A673 (cell line): ENCODE results near the gene EEF1G. TPM values are rescaled to one million over a fixed set of nuclear protein-coding genes. Genes with fewer than 3 reads are reported as not detected.
"Not testable (repeated sequence)": the region's sequence is repeated elsewhere in the genome, so short reads cannot be mapped to it uniquely, and the experiment has no call there.

Experiments
- BruUV-seq: library from RNA; stranded (reverse); fragments of 400-500 nt; replicated peaks from 2 replicates; lab custom pipeline; 2021; lab: Mats Ljungman, UMichigan
- CTCF ChIA-PET: fragments of 300-600 bp; sonication (Branson Sonifier 250); formaldehyde crosslinking; loops from one replicate; lab custom pipeline; 2022; ENCODE audit warnings: antibody characterized with exemption; lab: Charles Lee
- POLR2A ChIA-PET: fragments of 300-600 bp; sonication (Branson Sonifier 250); formaldehyde crosslinking; loops from one replicate; lab custom pipeline; 2022; ENCODE audit warnings: antibody characterized with exemption; ENCODE audit not compliant: low non-redundant PET; lab: Charles Lee
- DNase-seq: peaks from one replicate; pipeline ENCODE4 v3.0.0-alpha.2; 2015; ENCODE audit warnings: low spot score
- H3K27ac ChIP-seq: fragments of 200-600 bp; sonication (generic); 2 replicates; pipeline ENCODE4 v1.5.1; 2016; ENCODE audit warnings: mixed run types, low read depth, mild to moderate bottlenecking, mixed read lengths, antibody characterized with exemption, low read length; ENCODE audit not compliant: poor library complexity, severe bottlenecking
- H3K27me3 ChIP-seq: fragments of 200-600 bp; sonication (generic); replicated peaks from 2 replicates; pipeline ENCODE4 v1.6.1; 2017; ENCODE audit warnings: mixed run types, low read depth, mild to moderate bottlenecking, mixed read lengths, antibody characterized with exemption, low read length; ENCODE audit not compliant: insufficient read depth, poor library complexity
- H3K36me3 ChIP-seq: fragments of 200-600 bp; sonication (generic); 2 replicates; pipeline ENCODE4 v1.6.1; 2016; ENCODE audit warnings: mixed run types, mild to moderate bottlenecking, mixed read lengths, antibody characterized with exemption, low read length; ENCODE audit not compliant: insufficient read depth, poor library complexity, severe bottlenecking
- H3K4me1 ChIP-seq: fragments of 200-600 bp; sonication (generic); 2 replicates; pipeline ENCODE4 v1.6.1; 2017; ENCODE audit warnings: mixed run types, mild to moderate bottlenecking, mixed read lengths, antibody characterized with exemption, low read length; ENCODE audit not compliant: insufficient read depth, poor library complexity, severe bottlenecking
- H3K4me3 ChIP-seq: fragments of 200-600 bp; sonication (generic); 2 replicates; pipeline ENCODE4 v1.5.1; 2016; ENCODE audit warnings: low read depth, mixed run types, mild to moderate bottlenecking, mixed read lengths, low read length; ENCODE audit not compliant: poor library complexity, severe bottlenecking
- H3K9me3 ChIP-seq: fragments of 200-600 bp; sonication (generic); 2 replicates; pipeline ENCODE4 v1.6.1; 2016; ENCODE audit warnings: mixed run types, low read depth, mild to moderate bottlenecking, mixed read lengths, antibody characterized with exemption, low read length; ENCODE audit not compliant: poor library complexity, severe bottlenecking
- EZH2 ChIP-seq: fragments of 200-600 bp; sonication (generic); IDR thresholded peaks from 2 replicates; pipeline ENCODE4 v1.6.1; 2017; ENCODE audit warnings: borderline replicate concordance, low read depth, mild to moderate bottlenecking, mixed read lengths, antibody characterized with exemption, low read length; ENCODE audit not compliant: poor library complexity, severe bottlenecking
- intact Hi-C: fragments of 100-400 bp; cut with micrococcal nuclease; formaldehyde crosslinking; loops from one replicate; pipeline ENCODE4 v1.10.0; 2022; ENCODE audit not compliant: unreplicated experiment
- total RNA-seq: library from RNA; stranded (reverse); gene quantifications from 2 replicates; pipeline ENCODE4 v1.2.3, GENCODE V29; 2021
- TF ChIP-seq, protein P1 (sequence below): fragments of 300-800, 200-600 bp; sonication (generic); conservative IDR thresholded peaks from 2 replicates; pipeline ENCODE4 v1.5.1; 2017; ENCODE audit warnings: low read depth, mild to moderate bottlenecking, antibody characterized with exemption, low read length, moderate library complexity, mixed read lengths

Gene EEF1G
- total RNA-seq, 1 experiment from 2014 or later: 1,817 TPM

DNA sequence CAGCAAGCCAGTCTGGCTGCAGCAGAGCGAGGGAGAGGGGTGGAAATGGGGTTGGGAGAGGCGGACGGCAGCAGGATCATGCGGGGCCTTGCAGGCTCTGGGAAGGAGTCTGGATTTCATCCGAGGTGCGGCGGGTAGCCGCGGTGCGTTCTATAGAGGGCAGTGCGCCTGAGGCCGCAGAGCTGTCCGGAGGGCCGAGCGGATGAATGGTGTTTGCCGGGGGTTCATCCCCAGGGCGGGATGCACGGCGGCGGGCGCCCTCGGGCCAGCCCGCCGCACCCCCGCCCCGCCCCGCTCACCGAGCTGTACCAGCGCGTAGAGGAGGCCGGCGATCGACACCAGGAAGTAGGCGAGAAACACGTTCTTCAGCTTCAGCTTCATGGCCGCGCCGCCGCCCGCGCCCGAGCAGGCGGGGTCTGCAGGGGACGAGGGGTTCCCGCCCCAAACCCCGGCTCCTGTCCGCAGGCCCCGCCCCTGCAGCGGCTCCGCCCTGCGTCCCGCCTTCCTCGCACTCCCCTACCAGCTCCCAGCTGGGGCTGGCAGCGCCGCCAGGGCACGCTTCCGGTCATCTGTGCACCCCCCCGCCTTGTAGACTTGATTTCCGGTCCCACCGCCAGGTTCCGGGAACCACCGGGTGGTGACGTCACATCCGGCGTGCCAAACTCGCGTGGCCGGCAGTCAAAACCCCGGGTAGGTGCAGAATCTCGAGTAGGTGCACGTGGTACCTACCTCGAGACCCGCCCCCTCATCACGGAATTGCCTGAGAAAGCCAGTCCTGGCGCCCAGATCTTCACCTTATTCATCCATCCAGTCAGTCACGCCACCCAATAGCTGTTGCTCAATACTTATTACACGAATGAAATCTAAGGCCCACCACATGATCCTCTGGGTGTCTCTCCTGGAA lies 48.1 kb upstream of the EEF1G start, which contains the start of gene B3GAT3:
B3GAT3 (minus strand) TSS at position 420 of the 904 bp plus-strand sequence; CDS start at position 381, 39 bp downstream.
- Histone ChIP-seq H3K27me3 (no peaks in the 10 kb centered on the region), H3K4me3 (peak within 1 kb of the TSS; percentile 57), H3K27ac (peak within 1 kb of the TSS; percentile 86), H3K36me3 (peaks cover 29% of the 10 kb centered on the region), H3K4me1 (peaks cover 12% of the 10 kb centered on the region), H3K9me3 (no peaks in the 10 kb centered on the region)
- ChIA-PET CTCF (interaction anchor here (0.6 to 1.1 kb wide), 4 partner anchors 10 to 833 kb away, joined by 3 to 8 read pairs (median 5); partner anchors contain the start of gene TUT1), POLR2A (interaction anchor here (0.6 kb wide), 1 partner anchor 264 kb away, joined by 4 read pairs; no protein-coding TSS in a partner anchor)
- TF ChIP-seq, protein P1, sequence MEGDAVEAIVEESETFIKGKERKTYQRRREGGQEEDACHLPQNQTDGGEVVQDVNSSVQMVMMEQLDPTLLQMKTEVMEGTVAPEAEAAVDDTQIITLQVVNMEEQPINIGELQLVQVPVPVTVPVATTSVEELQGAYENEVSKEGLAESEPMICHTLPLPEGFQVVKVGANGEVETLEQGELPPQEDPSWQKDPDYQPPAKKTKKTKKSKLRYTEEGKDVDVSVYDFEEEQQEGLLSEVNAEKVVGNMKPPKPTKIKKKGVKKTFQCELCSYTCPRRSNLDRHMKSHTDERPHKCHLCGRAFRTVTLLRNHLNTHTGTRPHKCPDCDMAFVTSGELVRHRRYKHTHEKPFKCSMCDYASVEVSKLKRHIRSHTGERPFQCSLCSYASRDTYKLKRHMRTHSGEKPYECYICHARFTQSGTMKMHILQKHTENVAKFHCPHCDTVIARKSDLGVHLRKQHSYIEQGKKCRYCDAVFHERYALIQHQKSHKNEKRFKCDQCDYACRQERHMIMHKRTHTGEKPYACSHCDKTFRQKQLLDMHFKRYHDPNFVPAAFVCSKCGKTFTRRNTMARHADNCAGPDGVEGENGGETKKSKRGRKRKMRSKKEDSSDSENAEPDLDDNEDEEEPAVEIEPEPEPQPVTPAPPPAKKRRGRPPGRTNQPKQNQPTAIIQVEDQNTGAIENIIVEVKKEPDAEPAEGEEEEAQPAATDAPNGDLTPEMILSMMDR: no peak
- no peak for TF ChIP-seq EZH2
- DNase-seq: peak; percentile 97
- intact Hi-C loops: no loop called here
- no TSS peak for BruUV-seq

DNA sequence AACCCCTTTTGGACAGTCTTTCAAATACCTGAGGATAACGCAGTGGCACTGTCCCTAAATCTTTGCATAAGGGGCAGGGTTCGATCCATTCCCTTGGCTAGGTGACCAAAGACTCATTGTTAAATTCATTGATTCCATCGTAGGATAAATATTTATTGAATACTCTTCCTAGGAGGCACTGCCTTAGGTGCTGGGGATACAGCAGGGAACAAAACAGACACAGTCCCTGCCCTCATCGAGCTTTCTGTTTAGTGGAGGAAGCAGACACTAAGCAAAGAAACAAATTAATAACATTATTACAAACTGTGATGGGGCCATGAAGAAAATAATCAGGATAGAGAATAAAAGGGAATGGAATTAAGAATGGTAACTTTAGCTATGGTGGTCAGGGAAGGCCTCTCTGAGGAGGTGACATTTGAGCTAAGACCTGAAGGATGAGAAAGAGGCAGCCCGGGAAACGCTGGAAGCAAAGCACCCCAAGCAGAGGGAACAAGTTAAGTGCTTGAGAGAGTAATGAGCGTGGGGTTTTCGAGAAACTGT lies 47.4 kb upstream of the EEF1G start:
- TSS peak; percentile 36 for BruUV-seq
- peaks cover 12% of the 10 kb centered on the region for H3K4me1 ChIP-seq
- CTCF ChIA-PET: interaction anchor here (1.1 kb wide), 1 partner anchor 30 kb away, joined by 6 read pairs; the partner anchor contains the start of gene TUT1
- H3K9me3 ChIP-seq: no peaks in the 10 kb centered on the region
- POLR2A ChIA-PET: interaction anchor here (0.6 kb wide), 1 partner anchor 265 kb away, joined by 4 read pairs; no protein-coding TSS in a partner anchor
- TF ChIP-seq, protein P1: no peak
- TF ChIP-seq EZH2: no peak
- intact Hi-C loops: no loop called here
- no peak for DNase-seq
- H3K27ac ChIP-seq: peak overlapping the region; percentile 86
- peak overlapping the region; percentile 57 for H3K4me3 ChIP-seq
- H3K27me3 ChIP-seq: no peaks in the 10 kb centered on the region
- H3K36me3 ChIP-seq: peaks cover 24% of the 10 kb centered on the region

DNA sequence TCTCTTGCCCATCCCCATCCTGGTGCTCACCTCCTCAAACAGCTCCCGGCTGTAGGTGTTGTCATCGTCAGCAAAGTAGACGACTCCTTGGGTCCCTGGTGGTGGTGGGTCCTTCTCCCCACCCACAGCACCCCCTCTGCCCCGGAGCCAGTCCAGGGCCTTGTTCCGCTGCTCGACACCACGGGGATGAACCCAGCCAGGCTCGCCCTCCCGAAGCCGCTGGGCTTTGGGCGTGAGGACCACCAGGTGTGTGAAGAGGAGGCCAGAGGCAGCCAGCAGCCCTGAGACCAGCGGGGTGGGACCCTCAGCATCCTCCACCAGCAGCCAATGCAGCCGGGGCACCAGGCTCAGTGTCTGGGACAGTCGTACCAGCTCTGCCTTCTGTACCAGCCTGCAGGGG lies 43.3 kb upstream of the EEF1G start:
- BruUV-seq, H3K4me3 ChIP-seq, intact Hi-C loops, POLR2A ChIA-PET, H3K4me1 ChIP-seq, DNase-seq, H3K9me3 ChIP-seq, H3K27ac ChIP-seq, H3K27me3 ChIP-seq: not testable (repeated sequence)
- H3K36me3 ChIP-seq: peaks cover 10% of the 10 kb centered on the region
- CTCF ChIA-PET: interaction anchor here (0.6 kb wide), 1 partner anchor 39 kb away, joined by 3 read pairs; no protein-coding TSS in a partner anchor
